Effector memory CD4-positive, alpha-beta T cell (primary cell): ENCODE measurements around the gene TRMT61B.

Experiments used
- DNase-seq, 3 donors: peaks; one replicate each; pipeline ENCODE4 v3.0.0-alpha.2; 2020
- H3K27ac ChIP-seq: 2 replicates; pipeline ENCODE4 v1.7.0; 2013; ENCODE audit warnings: mild to moderate bottlenecking, low read length, moderate library complexity; ENCODE audit not compliant: insufficient read depth, poor library complexity, severe bottlenecking
- H3K27me3 ChIP-seq: replicated peaks from 2 replicates; pipeline ENCODE4 v1.7.0; 2013; ENCODE audit warnings: mild to moderate bottlenecking, low read length; ENCODE audit not compliant: insufficient read depth, control insufficient read depth, poor library complexity, severe bottlenecking
- H3K36me3 ChIP-seq: 2 replicates; pipeline ENCODE4 v1.7.0; 2013; ENCODE audit warnings: mild to moderate bottlenecking, low read length, moderate library complexity; ENCODE audit not compliant: control insufficient read depth, insufficient read depth
- H3K4me1 ChIP-seq: 2 replicates; pipeline ENCODE4 v1.7.0; 2013; ENCODE audit warnings: low read length, mild to moderate bottlenecking; ENCODE audit not compliant: control insufficient read depth, insufficient read depth, poor library complexity, severe bottlenecking
- H3K4me3 ChIP-seq: 2 replicates; pipeline ENCODE4 v1.7.0; 2013; ENCODE audit warnings: low read length, low read depth, mild to moderate bottlenecking; ENCODE audit not compliant: insufficient read depth, poor library complexity, severe bottlenecking
- H3K9me3 ChIP-seq: 2 replicates; pipeline ENCODE4 v1.7.0; 2013; ENCODE audit warnings: mild to moderate bottlenecking, low read length, moderate library complexity; ENCODE audit not compliant: control insufficient read depth

TRMT61B gene

DNA sequence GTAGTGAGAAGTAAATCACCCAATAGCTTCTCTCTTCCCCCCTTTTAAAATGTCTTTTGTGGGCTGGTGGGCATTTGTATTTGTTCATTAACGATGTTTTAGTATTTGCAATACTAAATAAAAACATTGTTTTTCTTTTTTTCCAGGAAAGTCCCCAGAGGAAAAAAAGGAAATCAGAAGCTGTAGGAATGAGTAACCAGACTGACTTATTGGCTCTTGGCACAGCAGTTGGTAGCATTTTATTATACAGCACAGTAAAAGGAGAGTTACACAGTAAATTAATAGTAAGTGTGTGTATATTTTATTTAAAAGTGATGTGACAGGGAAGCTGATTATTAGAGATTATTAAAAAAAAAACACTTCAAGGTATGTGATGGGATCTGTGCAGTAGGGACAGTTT is 31.7 kb upstream of the TRMT61B start:
- no peak for DNase-seq
- no peak overlapping the region for H3K4me3 ChIP-seq
- peaks cover 9% of the 10 kb centered on the region for H3K4me1 ChIP-seq
- H3K27me3 ChIP-seq, result no peaks in the 10 kb centered on the region
- peaks cover 29% of the 10 kb centered on the region for H3K36me3 ChIP-seq
- no peaks in the 10 kb centered on the region for H3K9me3 ChIP-seq
- no peak overlapping the region for H3K27ac ChIP-seq

DNA sequence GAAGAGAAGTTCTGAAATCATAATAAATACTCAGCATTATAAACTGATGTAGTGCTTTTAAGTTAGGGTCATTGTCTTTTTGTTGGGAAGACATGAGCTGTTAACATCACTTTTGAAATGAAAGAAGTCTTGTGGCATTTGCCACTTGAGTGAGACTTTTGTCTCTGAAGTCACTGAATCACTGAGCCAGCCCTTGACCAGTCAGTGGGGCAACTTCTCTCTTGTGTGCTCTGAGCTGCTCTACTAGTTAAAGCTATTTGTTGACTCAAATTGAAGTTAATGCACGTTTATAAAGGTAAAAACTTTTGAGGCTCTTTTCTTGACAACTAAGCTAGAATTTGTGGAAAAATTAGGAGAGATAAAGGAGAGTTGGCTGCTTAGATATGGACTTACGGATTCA is 31.1 kb upstream of the TRMT61B start:
- Histone ChIP-seq H3K4me3 (no peak overlapping the region), H3K27ac (no peak overlapping the region), H3K9me3 (no peaks in the 10 kb centered on the region), H3K36me3 (peaks cover 23% of the 10 kb centered on the region), H3K27me3 (no peaks in the 10 kb centered on the region), H3K4me1 (peaks cover 16% of the 10 kb centered on the region)
- DNase-seq, result no peak

DNA sequence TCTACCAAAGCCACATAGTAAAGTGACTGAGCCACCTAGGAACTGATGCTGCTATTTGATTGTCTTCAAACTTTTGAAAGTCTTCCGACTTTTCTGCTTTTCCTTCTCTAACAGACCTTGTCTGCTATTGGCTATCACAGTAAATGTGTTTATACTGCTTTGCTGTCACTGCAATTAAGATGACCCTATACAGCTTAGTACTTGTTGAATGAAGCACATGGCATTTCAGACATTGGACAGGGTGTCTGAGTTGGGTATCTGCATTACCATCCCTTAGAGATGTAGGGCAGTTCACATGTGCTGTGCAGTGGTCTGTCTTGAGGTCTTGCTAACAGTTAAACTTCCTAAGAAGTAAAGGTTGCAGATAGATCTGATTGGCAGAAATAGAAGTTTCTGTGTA is 27.9 kb upstream of the TRMT61B start:
- peaks cover 26% of the 10 kb centered on the region for H3K4me1 ChIP-seq
- no peak overlapping the region for H3K4me3 ChIP-seq
- no peak overlapping the region for H3K27ac ChIP-seq
- no peaks in the 10 kb centered on the region for H3K27me3 ChIP-seq
- peaks cover 10% of the 10 kb centered on the region for H3K36me3 ChIP-seq
- H3K9me3 ChIP-seq, result no peaks in the 10 kb centered on the region
- DNase-seq, result no peak

DNA sequence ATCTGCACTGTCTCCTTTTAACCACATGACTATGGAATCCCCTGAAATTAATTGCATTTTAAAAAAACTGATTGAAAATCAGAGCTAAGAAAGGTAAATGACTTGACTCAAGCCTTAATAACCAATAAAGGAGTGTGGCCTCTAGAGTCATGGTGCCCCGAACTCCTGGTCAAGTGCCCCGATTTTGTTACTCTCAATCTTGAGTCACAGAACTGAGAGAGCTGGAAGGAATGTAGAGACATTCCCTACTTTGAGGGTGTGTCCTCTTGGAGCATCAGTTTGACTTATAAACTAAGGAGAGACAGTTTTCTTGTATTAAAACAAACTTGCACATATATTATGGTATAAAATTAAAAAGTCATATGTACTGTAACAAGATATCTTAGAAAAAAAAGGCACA is 26.8 kb upstream of the TRMT61B start:
- Histone ChIP-seq H3K4me1 (peaks cover 26% of the 10 kb centered on the region), H3K36me3 (no peaks in the 10 kb centered on the region), H3K27me3 (no peaks in the 10 kb centered on the region), H3K9me3 (no peaks in the 10 kb centered on the region), H3K4me3 (no peak overlapping the region), H3K27ac (no peak overlapping the region)
- no peak for DNase-seq

DNA sequence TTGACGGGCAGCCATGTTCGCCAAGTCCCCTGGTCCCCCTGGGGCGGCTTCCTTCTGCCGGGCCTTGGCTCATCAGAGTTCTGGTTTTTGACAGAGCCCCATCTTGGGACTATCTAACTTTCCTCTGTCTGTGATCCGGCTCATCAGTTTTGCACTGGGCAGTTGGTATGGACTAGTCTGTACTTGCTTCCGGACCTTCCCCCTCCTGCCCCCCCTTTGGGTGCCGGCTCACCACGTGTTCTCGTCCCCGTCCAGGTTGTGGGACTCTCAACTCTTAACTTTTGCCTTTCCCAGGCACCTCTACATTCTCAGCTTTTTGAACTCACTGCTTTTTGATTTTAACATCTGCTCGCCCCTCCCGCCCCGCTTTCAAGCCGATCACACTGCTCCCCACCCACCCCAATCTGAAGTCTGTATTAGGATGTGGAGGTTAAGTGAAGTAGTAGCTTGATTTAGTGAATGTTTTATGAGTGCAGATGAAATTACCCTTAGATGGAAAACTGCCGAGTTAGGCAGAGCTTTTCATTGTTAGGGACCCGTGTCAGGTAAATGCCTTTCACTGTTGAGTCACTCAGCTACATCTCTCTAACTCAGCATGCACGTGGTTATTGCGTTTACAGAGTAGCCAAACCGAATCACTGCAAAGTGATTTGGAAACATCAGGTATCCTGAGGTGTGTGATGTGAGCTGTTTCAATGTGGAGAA is 25.2 kb upstream of the TRMT61B start:
- peak in 1 of 3 donors; percentile 22 for DNase-seq
- Histone ChIP-seq H3K4me1 (peaks cover 26% of the 10 kb centered on the region), H3K4me3 (peak overlapping the region; percentile 91), H3K9me3 (no peaks in the 10 kb centered on the region), H3K36me3 (no peaks in the 10 kb centered on the region), H3K27me3 (no peaks in the 10 kb centered on the region), H3K27ac (peak overlapping the region; percentile 63)

DNA sequence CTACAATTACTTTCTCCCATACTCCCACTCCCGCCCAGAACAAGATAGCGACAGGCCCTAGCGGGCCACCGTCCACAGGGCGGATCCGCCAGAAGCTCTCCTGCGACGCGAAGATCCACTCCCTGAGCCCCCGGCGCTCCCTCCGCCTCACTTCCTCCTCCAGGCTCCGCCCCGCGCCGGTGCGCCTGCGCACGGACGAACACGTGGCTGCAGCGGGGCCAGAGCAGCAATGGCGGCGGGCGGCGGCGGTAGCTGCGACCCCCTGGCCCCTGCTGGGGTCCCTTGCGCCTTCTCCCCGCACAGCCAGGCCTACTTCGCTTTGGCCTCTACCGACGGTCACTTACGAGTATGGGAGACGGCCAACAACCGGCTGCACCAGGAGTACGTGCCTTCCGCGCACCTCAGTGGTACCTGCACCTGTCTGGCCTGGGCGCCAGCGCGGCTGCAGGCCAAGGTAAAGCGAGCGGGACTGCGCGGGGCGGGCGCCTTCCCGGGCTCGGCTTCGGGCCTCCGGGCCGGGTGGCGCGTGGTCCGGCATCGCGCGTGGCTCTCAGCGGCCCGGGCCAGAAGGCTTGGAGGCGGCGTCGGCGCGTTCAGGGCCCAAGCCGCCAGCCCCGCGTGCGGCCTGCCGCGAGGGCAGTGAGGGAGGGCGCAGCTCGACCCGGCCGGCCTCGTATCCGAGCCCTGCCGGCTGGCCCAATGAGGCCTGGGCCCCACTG is 24.5 kb upstream of the TRMT61B start, which contains the start of gene WDR43:
Gene WDR43, plus strand, starts transcription at position 198 of the 719 bp plus-strand sequence. Its CDS starts 32 bp downstream, at position 230.
- Histone ChIP-seq H3K4me1 (peaks cover 26% of the 10 kb centered on the region), H3K4me3 (peak within 1 kb of the TSS; percentile 91), H3K9me3 (no peaks in the 10 kb centered on the region), H3K36me3 (no peaks in the 10 kb centered on the region), H3K27me3 (no peaks in the 10 kb centered on the region), H3K27ac (peak within 1 kb of the TSS; percentile 63)
- peak; percentile 94 to 96 (median 96) for DNase-seq

DNA sequence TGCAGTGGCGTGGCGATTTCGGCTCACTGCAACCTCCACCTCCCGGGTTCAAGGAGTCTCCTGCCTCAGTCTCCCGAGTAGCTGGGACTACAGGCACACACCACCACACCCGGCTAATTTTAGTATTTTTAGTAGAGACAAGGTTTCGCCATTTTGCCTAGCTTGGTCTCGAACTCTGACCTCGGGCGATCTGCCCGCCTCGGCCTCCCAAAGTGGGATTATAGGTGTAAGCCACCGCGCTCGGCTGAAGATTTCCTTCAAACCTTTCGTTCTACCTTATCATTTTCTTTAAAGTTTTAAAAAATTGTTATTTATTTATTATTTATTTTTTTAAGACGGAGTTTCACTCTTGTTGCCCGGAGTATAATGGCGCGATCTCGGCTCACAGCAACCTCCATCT is 23.4 kb upstream of the TRMT61B start:
- no peak overlapping the region for H3K4me3 ChIP-seq
- peaks cover 20% of the 10 kb centered on the region for H3K4me1 ChIP-seq
- H3K27me3 ChIP-seq, result no peaks in the 10 kb centered on the region
- H3K9me3 ChIP-seq, result no peaks in the 10 kb centered on the region
- no peaks in the 10 kb centered on the region for H3K36me3 ChIP-seq
- no peak overlapping the region for H3K27ac ChIP-seq
- DNase-seq, result no peak

DNA sequence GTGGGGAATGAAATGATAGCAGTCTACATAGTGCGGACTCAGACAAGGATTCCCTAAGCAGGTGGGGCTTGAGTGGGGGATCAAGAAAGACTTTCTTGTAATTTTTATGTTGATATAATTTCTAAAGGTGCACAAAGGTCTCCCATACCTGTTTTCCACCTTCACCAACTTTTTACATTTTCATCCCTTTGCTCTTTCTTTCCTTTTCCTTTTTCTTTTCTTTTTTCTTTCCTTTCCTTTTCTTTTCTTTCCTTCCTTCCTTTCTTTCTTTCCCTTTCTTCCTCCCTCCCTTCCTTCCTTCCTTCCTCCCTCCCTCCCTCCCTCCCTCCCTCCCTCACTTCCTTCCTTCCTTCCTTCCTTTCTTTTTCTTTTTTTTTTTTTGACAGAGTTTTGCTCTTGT is 10.1 kb upstream of the TRMT61B start:
- Histone ChIP-seq H3K9me3 (no peaks in the 10 kb centered on the region), H3K36me3 (no peaks in the 10 kb centered on the region), H3K4me3 (no peak overlapping the region), H3K27me3 (no peaks in the 10 kb centered on the region), H3K4me1 (no peaks in the 10 kb centered on the region), H3K27ac (no peak overlapping the region)
- DNase-seq, result no peak

DNA sequence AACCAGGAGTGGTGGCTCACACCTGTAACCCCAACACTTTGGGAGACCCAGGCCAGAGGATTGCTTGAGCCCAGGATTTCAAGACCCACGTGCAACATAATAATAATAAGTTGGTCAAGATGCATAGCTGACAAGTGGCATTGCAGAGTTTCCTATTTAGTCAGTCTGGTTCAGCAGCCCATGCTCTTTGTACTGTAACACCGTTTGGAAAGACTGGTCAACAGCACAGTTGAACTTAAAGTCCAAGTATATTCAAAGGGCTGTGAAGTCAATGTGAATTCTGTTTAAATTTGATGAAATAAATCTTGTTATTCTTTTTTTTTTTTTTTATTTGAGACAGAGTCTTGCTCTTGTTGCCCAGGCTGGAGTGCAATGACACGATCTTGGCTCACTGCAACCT is 1.5 kb upstream of the TRMT61B start:
- H3K27ac ChIP-seq, result no peak overlapping the region
- H3K4me1 ChIP-seq, result peaks cover 12% of the 10 kb centered on the region
- H3K27me3 ChIP-seq, result no peaks in the 10 kb centered on the region
- no peak overlapping the region for H3K4me3 ChIP-seq
- H3K9me3 ChIP-seq, result no peaks in the 10 kb centered on the region
- DNase-seq, result no peak
- H3K36me3 ChIP-seq, result no peaks in the 10 kb centered on the region

DNA sequence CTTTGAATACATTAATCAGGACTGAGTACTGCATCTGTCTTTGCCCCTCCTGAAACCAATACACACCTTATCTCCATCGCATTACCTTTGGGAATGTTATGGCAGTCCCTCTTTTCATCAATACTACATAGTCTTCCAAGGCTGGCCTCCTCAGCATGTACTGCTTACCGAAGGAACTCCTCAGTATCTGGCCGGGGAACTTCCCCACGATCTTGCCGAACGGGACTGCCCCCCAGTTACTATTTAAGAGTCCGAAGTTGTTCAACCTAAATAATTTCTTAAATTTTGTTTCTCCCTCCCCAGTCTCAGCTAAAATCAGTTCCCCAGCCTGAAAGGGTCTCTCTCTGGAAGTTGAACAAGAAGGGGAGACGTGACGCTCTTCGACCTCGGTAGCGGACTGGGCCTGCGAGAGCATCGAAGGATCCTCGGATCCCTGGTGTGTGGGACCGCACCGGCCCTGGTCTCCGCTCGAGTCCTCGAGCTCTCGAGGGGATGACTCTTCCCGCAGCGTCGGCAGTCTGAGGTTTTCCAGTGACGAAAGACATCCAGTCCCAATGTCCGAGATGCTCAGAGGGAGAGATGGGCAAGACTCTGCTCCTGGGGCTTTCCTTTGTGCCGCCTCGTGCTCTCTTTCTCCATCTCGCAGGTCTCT is 489 bp downstream of the TRMT61B start:
- H3K27ac ChIP-seq, result peak overlapping the region; percentile 81
- no peaks in the 10 kb centered on the region for H3K27me3 ChIP-seq
- H3K36me3 ChIP-seq, result peaks cover 7% of the 10 kb centered on the region
- H3K9me3 ChIP-seq, result no peaks in the 10 kb centered on the region
- no peak for DNase-seq
- H3K4me1 ChIP-seq, result peaks cover 12% of the 10 kb centered on the region
- H3K4me3 ChIP-seq, result peak overlapping the region; percentile 94
